HG02840 (cell line): ENCODE measurements around the gene ROS1.
"Not testable (repeated sequence)": the region's sequence is repeated elsewhere in the genome, so short reads cannot be mapped to it uniquely, and the experiment has no call there.

Experiments used
- ATAC-seq: cut with Tn5 transposase; IDR thresholded peaks from one replicate; pipeline ENCODE4 v1.9.1; 2021; ENCODE audit warnings: mild to moderate bottlenecking, moderate library complexity, moderate number of reproducible peaks; ENCODE audit not compliant: unreplicated experiment, low FRiP score

ROS1 gene

GRCh38 chr6:117442313-117442712 is 16.6 kb upstream of the ROS1 start:
- ATAC-seq: not testable (repeated sequence)

- no peak for ATAC-seq
These were observed 16.1 kb upstream of the ROS1 start for GRCh38 chr6:117441824-117442264.

- ATAC-seq: no peak
These were observed 15.2 kb upstream of the ROS1 start for GRCh38 chr6:117440706-117441525.

- no peak for ATAC-seq
These were observed 6.5 kb upstream of the ROS1 start for GRCh38 chr6:117432273-117432672.

DNA sequence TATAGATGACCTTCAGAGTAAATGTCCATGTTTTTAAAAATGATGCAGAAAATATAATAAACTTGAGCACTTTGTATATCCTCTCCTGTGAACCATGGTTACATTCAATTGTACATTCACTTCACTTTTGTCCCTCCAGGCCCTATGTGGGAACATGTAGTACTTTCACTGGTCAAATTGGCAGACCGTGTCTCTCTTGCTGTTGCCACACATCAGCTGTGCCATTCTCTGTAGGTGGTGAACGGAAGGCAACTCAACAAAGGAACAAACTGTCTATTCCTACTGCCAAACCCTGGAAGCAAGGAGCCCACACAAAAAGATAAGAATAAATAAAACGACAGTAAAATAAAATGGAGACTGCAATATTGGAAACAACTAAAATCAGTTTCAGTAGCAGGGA is 2.0 kb downstream of the ROS1 start:
- ATAC-seq: no peak

DNA sequence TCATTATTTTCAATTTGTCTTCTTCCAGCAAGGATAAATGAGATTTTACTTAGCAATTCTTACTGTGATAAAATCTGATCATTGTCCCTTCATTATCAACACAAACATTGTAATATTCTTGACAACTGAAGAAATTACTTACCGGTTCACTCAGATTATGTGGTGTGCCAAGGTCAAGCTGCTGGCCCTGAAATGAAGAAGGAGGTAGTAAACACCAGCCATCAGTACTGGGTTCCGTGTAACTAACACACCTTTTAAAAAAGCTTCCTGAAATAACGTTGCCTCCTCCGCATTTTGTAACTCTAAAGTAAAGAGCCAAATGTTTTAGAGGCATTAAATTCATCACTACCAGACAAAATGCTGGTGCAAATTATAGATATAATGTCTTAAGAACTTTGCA is 7.4 kb downstream of the ROS1 start:
- no peak for ATAC-seq

GRCh38 chr6:117417851-117418250 is 7.9 kb downstream of the ROS1 start:
- ATAC-seq: no peak

- ATAC-seq: no peak
These were observed 11.0 kb downstream of the ROS1 start for GRCh38 chr6:117414770-117415169.

DNA sequence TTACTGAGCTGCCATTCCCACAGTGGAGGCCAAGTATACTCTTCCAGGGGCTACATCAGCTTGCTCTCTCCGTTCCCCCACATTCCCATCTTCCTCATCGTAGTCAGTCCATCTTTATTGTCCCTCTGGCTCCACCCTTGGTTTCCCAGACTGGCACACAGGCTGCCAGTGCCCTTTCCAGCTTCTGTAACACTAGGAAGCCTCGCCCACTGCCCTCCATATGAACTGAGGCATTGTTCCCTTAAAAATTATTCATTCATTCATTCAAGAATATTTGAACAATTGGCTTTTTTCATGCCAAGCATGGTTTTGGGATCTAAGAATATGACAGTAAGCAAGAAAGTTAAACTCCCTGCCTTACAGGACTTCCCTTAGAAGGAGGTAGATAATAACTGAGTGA is 14.3 kb downstream of the ROS1 start:
- no peak for ATAC-seq

DNA sequence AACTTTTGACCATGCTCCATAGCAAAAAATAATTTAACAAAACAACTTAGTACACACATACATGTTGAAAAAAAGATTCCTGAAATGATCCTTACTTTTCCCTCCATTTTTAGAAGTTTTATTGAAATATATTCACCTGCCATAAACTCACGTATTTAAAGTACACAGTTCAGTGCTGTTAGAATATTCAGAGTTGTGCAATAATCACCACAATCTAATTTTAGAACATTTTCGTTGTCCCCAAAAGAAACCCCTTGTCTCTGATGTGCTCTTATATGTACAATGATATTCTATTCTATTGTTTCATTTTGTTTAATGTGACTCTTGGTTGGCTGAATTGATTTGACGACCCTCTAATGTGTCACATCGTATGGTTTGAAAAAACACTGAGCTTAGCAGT is 15.9 kb downstream of the ROS1 start:
- no peak for ATAC-seq

GRCh38 chr6:117409420-117409819 is 16.3 kb downstream of the ROS1 start:
- no peak for ATAC-seq

GRCh38 chr6:117404548-117404947 is 21.2 kb downstream of the ROS1 start:
- no peak for ATAC-seq

DNA sequence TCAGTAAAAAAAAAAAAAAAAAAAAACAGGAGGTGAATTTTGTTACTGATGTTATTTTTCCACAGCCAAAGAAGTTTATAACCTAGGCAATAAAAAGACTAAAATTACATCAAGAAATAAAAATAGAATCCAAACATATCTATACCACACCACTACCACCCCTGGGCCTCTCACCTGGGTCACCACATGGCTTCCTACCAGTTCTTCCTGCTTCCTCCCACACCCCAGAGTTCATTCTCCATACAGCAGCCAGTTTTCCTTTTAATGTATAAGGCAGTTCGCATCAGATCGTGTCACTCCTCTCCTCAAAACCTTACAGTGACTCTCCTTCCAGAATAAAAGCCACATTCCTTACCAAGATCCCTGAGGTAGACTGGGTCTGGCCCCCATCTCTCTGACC is 23.9 kb downstream of the ROS1 start:
- ATAC-seq: no peak

DNA sequence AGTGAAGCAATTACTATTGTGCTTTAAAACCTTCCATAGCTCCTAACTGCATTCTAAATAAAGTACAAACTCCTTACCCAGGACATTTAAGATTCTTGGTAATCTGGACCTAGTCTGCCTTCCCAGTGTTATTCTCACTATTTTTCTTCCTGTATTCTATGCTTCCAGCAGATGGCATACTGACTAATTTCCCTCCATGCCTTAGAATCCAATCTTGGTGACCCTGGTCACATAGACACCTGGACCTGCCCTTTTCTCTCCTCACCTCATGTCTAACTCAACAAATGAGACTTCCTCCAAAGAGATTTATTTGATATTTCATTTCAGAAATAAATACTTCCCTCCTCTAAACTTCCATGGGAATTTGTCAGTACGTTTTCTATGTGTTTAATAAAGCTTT is 25.8 kb downstream of the ROS1 start:
- no peak for ATAC-seq

DNA sequence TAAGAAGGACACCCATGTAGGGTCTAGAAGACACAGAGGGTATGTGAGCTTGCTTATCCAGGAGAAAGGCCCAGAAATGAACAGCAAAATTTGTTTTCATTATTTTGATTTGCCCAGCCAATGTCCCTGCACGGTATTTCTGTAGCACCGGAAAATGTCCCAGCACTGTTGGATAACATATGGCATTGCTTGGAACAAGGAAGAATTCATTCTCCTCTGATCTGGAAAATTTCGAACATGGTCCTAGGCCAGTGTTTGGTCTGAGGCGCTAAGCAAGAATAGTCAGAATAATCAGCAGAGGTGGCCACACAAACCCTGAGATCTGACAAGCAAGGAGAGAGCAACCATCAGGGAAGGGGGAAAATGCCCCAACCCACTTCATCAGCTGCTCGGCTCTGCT is 26.6 kb downstream of the ROS1 start:
- ATAC-seq: no peak

DNA sequence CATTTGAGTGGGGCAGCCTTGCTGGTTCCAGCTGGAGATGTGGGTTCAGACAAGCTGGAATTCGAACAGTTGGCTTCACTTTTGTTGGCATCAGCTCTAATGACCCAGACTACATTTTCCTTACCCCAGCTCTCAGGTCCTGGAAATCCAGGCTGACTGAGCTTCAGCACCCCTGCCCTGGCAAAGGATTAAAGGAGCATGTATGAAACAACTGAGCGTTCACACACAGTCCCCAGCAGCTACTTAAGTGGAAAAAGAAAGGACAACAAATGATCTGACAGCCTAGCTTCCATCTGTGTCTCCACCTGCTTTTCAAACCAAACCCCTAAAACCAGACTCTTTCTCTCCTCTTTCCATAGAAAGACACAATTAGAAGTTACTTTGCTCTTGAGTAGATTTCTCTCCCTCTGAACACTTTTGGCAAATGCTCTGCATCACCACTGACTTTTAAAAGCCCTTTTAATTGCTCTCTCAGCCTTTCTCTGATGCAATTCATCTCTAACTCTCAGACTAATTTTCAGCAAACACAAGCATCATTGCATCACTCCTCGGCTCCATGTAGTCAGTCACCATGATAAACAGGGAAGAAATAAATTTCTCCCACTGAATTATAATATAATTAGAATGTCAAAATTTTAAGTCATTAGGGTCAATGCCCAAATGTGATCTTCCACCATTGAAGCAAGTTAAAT is 28.1 kb downstream of the ROS1 start:
- no peak for ATAC-seq

DNA sequence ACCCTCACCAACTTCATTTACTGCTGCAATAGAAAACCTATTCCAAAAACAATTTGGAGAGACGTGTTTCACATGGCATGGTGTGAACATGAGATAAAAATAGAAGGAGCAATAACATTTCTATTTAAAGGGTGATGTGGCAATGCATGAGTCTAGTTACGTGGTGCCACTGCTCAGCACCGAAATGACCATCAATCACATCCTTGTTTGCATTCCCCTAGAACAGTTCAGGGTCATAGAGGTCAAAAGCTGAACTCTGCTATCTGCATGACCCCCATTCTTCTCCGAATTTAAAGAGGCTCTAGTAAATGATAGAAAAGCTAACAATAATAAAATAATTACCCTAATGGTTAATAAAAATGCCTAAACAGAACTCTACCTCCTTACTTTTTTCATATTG is 29.5 kb downstream of the ROS1 start:
- no peak for ATAC-seq

DNA sequence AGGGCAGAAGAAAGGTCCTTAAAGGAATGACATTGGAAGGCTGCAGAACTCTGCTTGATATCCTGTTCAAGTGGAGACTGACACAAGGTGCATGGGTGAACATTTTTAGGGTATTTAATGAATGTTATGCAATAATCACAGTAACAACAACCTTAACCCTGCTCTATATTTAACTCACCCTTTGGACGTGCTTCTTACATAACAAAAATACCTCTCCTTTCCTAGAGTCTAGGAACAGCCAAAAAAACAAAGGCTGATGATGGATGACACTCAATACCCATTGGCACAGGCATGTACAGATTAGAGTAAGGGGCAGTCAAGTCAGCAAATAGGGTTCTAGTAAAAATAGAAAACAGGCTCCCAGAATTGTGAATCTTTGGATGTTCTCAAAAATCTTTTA is 30.6 kb downstream of the ROS1 start:
- no peak for ATAC-seq

DNA sequence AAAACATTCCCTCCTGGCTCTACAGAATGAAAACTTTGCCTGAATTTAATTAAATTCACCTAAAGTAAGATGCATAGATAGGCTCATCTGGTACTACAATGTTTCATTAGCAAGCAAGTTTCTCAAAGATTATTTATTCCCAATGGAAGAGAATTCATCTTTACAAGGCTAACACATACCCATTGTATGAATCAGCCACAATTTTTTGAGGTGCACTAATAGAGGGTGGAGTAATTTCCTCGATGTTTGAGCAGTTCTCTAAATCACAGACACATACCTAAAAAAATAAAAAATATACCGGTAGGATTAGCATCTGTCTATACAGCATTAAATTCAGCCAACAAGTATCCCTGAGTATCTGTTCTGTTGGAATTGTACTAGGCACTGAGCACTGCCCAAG is 32.7 kb downstream of the ROS1 start:
- no peak for ATAC-seq

DNA sequence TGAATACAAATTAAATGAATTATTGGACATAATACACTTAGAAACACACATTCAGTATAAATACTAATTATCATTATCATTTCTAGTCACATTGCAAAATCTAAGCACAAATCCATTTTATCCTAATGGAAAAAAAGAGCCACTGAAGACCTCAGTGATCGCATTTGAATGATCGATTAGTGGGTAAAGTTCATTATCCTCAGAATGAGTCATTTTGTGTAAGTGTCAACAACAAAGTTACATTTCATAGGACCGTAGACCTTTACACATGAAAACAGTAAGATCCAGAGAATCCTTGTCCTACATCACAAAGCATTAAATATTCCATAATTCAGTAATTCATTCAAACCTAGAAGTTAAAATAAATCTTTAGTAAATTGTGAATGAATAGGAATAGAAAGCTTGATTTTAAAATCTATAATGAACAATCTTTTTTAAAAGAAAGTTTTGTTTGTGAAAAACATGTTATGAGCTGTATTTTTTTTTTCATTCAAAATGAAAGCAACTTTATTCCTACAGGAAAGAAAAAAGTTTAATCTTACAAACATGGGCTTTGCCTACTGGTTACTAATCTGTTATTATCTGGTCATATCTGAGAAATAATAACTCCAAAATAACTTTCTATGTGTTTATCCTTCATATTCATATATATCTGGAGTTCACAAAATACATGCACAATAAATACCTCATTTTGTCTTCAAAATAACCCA is 33.7 kb downstream of the ROS1 start:
- ATAC-seq: no peak
